Endodermal cell (in vitro differentiated cells): ENCODE data around the gene TAGLN2. TPM values are rescaled to one million over a fixed set of nuclear protein-coding genes. Genes with fewer than 3 reads are reported as not detected.

Experiments
- DNase-seq: peaks from one replicate; pipeline ENCODE4 v3.0.0-alpha.2; 2017
- H3K27ac ChIP-seq: 2 replicates; pipeline ENCODE4 v1.5.1; 2013; ENCODE audit warnings: mild to moderate bottlenecking, low read depth, low read length, moderate library complexity
- H3K27me3 ChIP-seq: 2 replicates; pipeline ENCODE4 v1.6.1; 2013; ENCODE audit warnings: mild to moderate bottlenecking, low read length, moderate library complexity; ENCODE audit not compliant: insufficient read depth, control insufficient read depth, poor library complexity, severe bottlenecking
- H3K36me3 ChIP-seq: 2 replicates; pipeline ENCODE4 v1.7.0; 2013; ENCODE audit warnings: mild to moderate bottlenecking, low read length, moderate library complexity; ENCODE audit not compliant: control insufficient read depth, insufficient read depth
- H3K4me1 ChIP-seq: one replicate; pipeline ENCODE4 v1.7.0; 2013; ENCODE audit warnings: low read length; ENCODE audit not compliant: control insufficient read depth, insufficient read depth
- H3K4me3 ChIP-seq: 2 replicates; pipeline ENCODE4 v1.5.1; 2013; ENCODE audit warnings: mild to moderate bottlenecking, low read length, moderate library complexity
- H3K9ac ChIP-seq: 2 replicates; pipeline ENCODE4 v1.6.1; 2013; ENCODE audit warnings: mild to moderate bottlenecking, low read length, moderate library complexity; ENCODE audit not compliant: poor library complexity, severe bottlenecking; ENCODE audit errors: extremely low read depth
- H3K9me3 ChIP-seq: 2 replicates; pipeline ENCODE4 v1.6.1; 2013; ENCODE audit warnings: mild to moderate bottlenecking, low read length, moderate library complexity; ENCODE audit not compliant: control insufficient read depth
- H3K27ac Mint-ChIP-seq: 2 replicates; pipeline ENCODE4 v1.8.0; 2020; ENCODE audit warnings: mixed read lengths
- H3K27me3 Mint-ChIP-seq: 2 replicates; pipeline ENCODE4 v1.8.0; 2021; ENCODE audit warnings: mild to moderate bottlenecking, mixed read lengths; ENCODE audit not compliant: insufficient read depth
- H3K36me3 Mint-ChIP-seq: 2 replicates; pipeline ENCODE4 v1.8.0; 2020; ENCODE audit warnings: low read depth, mixed read lengths
- H3K4me1 Mint-ChIP-seq: 2 replicates; pipeline ENCODE4 v1.8.0; 2020; ENCODE audit warnings: mixed read lengths
- H3K4me3 Mint-ChIP-seq: 2 replicates; pipeline ENCODE4 v1.8.0; 2020; ENCODE audit warnings: mild to moderate bottlenecking, moderate library complexity, mixed read lengths
- H3K9me3 Mint-ChIP-seq: 2 replicates; pipeline ENCODE4 v1.8.0; 2020; ENCODE audit warnings: mild to moderate bottlenecking, mixed read lengths
- CTCF ChIP-seq: fragments of 200-600 bp; sonication (generic); conservative IDR thresholded peaks from 2 replicates; pipeline ENCODE4 v1.5.0; 2021; ENCODE audit warnings: antibody characterized with exemption, mild to moderate bottlenecking
- WGBS, 2 experiments: methylation state at CpG; one replicate each; pipeline versions ENCODE4 v1.1.5 to v1.1.7; 2013; ENCODE audit warnings: missing lambda C conversion rate in 2 of 2, mixed read lengths in 1 of 2; ENCODE audit not compliant: insufficient coverage in 1 of 2, insufficient read length in 1 of 2; 5-methylcytosine and 5-hydroxymethylcytosine counted together
- total RNA-seq, 2 donors: library from RNA; stranded (reverse); fragmentation: NEBNext Ultra II Directional in 1 of 2; extraction: Animal tissue kit (Norgen Biotek cat#: 25700) in 1 of 2; gene quantifications; 2 replicates in 1 of 2; 3 replicates in 1 of 2; pipeline ENCODE4 v1.2.1, GENCODE V29; 2021

TAGLN2 gene
- total RNA-seq, 2 donors from 2014 or later, result 136 to 221 TPM

- no peak overlapping the region for H3K9ac ChIP-seq
- WGBS, 2 experiments, result 85 to 86% methylated on average over 6 of the region's 6 CpGs
- Mint-ChIP-seq H3K9me3 (peaks cover 1% of the 10 kb centered on the region), H3K4me3 (no peak overlapping the region), H3K27ac (no peak overlapping the region), H3K27me3 (peaks cover 29% of the 10 kb centered on the region), H3K4me1 (peaks cover 36% of the 10 kb centered on the region), H3K36me3 (no peaks in the 10 kb centered on the region)
- no peak overlapping the region for H3K27ac ChIP-seq
- no peak for TF ChIP-seq CTCF
- no peak for DNase-seq
- no peaks in the 10 kb centered on the region for H3K9me3 ChIP-seq
- no peaks in the 10 kb centered on the region for H3K36me3 ChIP-seq
- no peak overlapping the region for H3K4me3 ChIP-seq
- H3K27me3 ChIP-seq, result peaks cover 18% of the 10 kb centered on the region
- peaks cover 17% of the 10 kb centered on the region for H3K4me1 ChIP-seq
Observed at GRCh38 chr1:159895836-159896545, 29.3 kb downstream of the TAGLN2 start.

GRCh38 chr1:159895286-159895685 is 30.0 kb downstream of the TAGLN2 start:
- no peak for TF ChIP-seq CTCF
- Mint-ChIP-seq H3K36me3 (no peaks in the 10 kb centered on the region), H3K4me3 (no peak overlapping the region), H3K27me3 (peaks cover 29% of the 10 kb centered on the region), H3K27ac (no peak overlapping the region), H3K9me3 (peaks cover 1% of the 10 kb centered on the region), H3K4me1 (peaks cover 30% of the 10 kb centered on the region)
- H3K36me3 ChIP-seq, result no peaks in the 10 kb centered on the region
- no peak overlapping the region for H3K9ac ChIP-seq
- no peak overlapping the region for H3K27ac ChIP-seq
- H3K4me3 ChIP-seq, result no peak overlapping the region
- 93 to 100% methylated on average over 1 to 3 of the region's 3 CpGs for WGBS, 2 experiments
- no peaks in the 10 kb centered on the region for H3K9me3 ChIP-seq
- peaks cover 15% of the 10 kb centered on the region for H3K4me1 ChIP-seq
- no peak for DNase-seq
- peaks cover 18% of the 10 kb centered on the region for H3K27me3 ChIP-seq

- H3K27ac ChIP-seq, result no peak overlapping the region
- H3K27me3 ChIP-seq, result peaks cover 18% of the 10 kb centered on the region
- no peak overlapping the region for H3K9ac ChIP-seq
- H3K4me1 Mint-ChIP-seq, result peaks cover 28% of the 10 kb centered on the region
- no peak overlapping the region for H3K4me3 ChIP-seq
- no peaks in the 10 kb centered on the region for H3K36me3 Mint-ChIP-seq
- H3K36me3 ChIP-seq, result no peaks in the 10 kb centered on the region
- TF ChIP-seq CTCF, result peak; percentile 71
- no peak overlapping the region for H3K27ac Mint-ChIP-seq
- no peaks in the 10 kb centered on the region for H3K9me3 Mint-ChIP-seq
- H3K27me3 Mint-ChIP-seq, result peaks cover 22% of the 10 kb centered on the region
- H3K9me3 ChIP-seq, result no peaks in the 10 kb centered on the region
- peaks cover 14% of the 10 kb centered on the region for H3K4me1 ChIP-seq
- WGBS, 2 experiments, result 75 to 88% methylated on average over 4 to 5 of the region's 5 CpGs
- no peak overlapping the region for H3K4me3 Mint-ChIP-seq
- DNase-seq, result peak; percentile 80
Observed at GRCh38 chr1:159892944-159893343, 32.4 kb downstream of the TAGLN2 start.
